Fibroblast of lung (primary cell): Measurements from ENCODE around the gene FAHD2A. TPM values are rescaled to one million over a fixed set of nuclear protein-coding genes. Genes with fewer than 3 reads are reported as not detected.

Source experiments
- DNase-seq, 2 donors: peaks; one replicate each; pipeline versions ENCODE4 v3.0.0 to v3.0.0-alpha.2; 2010; ENCODE audit warnings: low read depth in 2 of 2
- H2AFZ ChIP-seq: 2 replicates; pipeline ENCODE4 v1.5.1; 2012; ENCODE audit warnings: low read length, control low read depth, inconsistent platforms
- H3K27ac ChIP-seq: 2 replicates; pipeline ENCODE4 v1.5.1; 2011; ENCODE audit warnings: low read length, control low read depth; ENCODE audit not compliant: insufficient read depth
- H3K27me3 ChIP-seq: 2 replicates; pipeline ENCODE4 v1.5.1; 2011; ENCODE audit warnings: mild to moderate bottlenecking, low read length; ENCODE audit not compliant: control insufficient read depth, insufficient read depth
- H3K36me3 ChIP-seq: 2 replicates; pipeline ENCODE4 v1.5.1; 2011; ENCODE audit warnings: low read length; ENCODE audit not compliant: control insufficient read depth, insufficient read depth
- H3K4me1 ChIP-seq: 2 replicates; pipeline ENCODE4 v1.5.1; 2011; ENCODE audit warnings: low read length; ENCODE audit not compliant: control insufficient read depth, insufficient read depth; ENCODE audit errors: extremely low read depth
- H3K4me2 ChIP-seq: 2 replicates; pipeline ENCODE4 v1.5.1; 2011; ENCODE audit warnings: low read length, control low read depth; ENCODE audit not compliant: insufficient read depth; ENCODE audit errors: extremely low read depth
- H3K4me3 ChIP-seq, 4 experiments: fragments of 200-600 bp in 1 of 4; sonication (generic) in 1 of 4; replicated peaks in 1 of 4; 2 replicates each; pipeline ENCODE4 v1.5.1; 2011 to 2016; ENCODE audit warnings: low read length in 4 of 4, low read depth in 3 of 4, mild to moderate bottlenecking in 3 of 4, control low read depth in 2 of 4, inconsistent platforms in 1 of 4, mixed read lengths in 1 of 4; ENCODE audit not compliant: insufficient read depth in 1 of 4; ENCODE audit errors: control extremely low read depth in 1 of 4
- H3K79me2 ChIP-seq: 2 replicates; pipeline ENCODE4 v1.5.1; 2012; ENCODE audit warnings: mild to moderate bottlenecking, low read length, inconsistent platforms; ENCODE audit not compliant: control insufficient read depth, insufficient read depth
- H3K9ac ChIP-seq: 2 replicates; pipeline ENCODE4 v1.5.1; 2011; ENCODE audit warnings: mild to moderate bottlenecking, low read length, control low read depth; ENCODE audit not compliant: insufficient read depth
- H3K9me3 ChIP-seq: 2 replicates; pipeline ENCODE4 v1.5.1; 2012; ENCODE audit warnings: low read depth, low read length; ENCODE audit not compliant: control insufficient read depth, insufficient read depth
- H4K20me1 ChIP-seq: 2 replicates; pipeline ENCODE4 v1.5.1; 2011; ENCODE audit warnings: low read length; ENCODE audit not compliant: control insufficient read depth, insufficient read depth; ENCODE audit errors: extremely low read depth
- CTCF ChIP-seq, 2 donors: IDR thresholded peaks in 1 of 2; conservative IDR thresholded peaks in 1 of 2; 1 replicate in 1 of 2; 2 replicates in 1 of 2; pipeline ENCODE4 v1.5.1; 2011 to 2012; ENCODE audit warnings: low read length in 2 of 2, control low read depth in 1 of 2, inconsistent platforms in 1 of 2, low read depth in 1 of 2, mild to moderate bottlenecking in 1 of 2
- EZH2 ChIP-seq: IDR thresholded peaks from 2 replicates; pipeline ENCODE4 v1.5.1; 2012; ENCODE audit warnings: low read length, control low read depth, mild to moderate bottlenecking; ENCODE audit errors: missing control alignments
- polyA plus RNA-seq, 2 donors: library from polyadenylated mRNA; depleted of rRNA in 1 of 2; stranded (reverse) in 1 of 2; unstranded in 1 of 2; fragments of >200 nt; gene quantifications; 2 replicates each; pipeline ENCODE4 v1.2.1, GENCODE V29; 2011 to 2012; ENCODE audit warnings: missing spikeins in 1 of 2
- total RNA-seq: library from RNA; depleted of rRNA; stranded (reverse); fragments of >200 nt; gene quantifications from 2 replicates; pipeline ENCODE4 v1.2.1, GENCODE V29; 2014

The FAHD2A gene
- total and polyA plus RNA-seq, 2 donors (not counting 1 experiment from before 2014, with no cell fraction given), result 22.1 to 32.5 TPM

- Histone ChIP-seq H3K36me3 (no peaks in the 10 kb centered on the region), H3K27me3 (no peaks in the 10 kb centered on the region), H3K4me1 (no peaks in the 10 kb centered on the region), H3K9ac (no peak overlapping the region), H3K4me2 (no peak overlapping the region), H3K4me3 (no peak overlapping the region), H2AFZ (no peak overlapping the region), H4K20me1 (no peaks in the 10 kb centered on the region), H3K27ac (no peak overlapping the region), H3K9me3 (no peaks in the 10 kb centered on the region), H3K79me2 (no peaks in the 10 kb centered on the region)
- TF ChIP-seq EZH2 (no peak), CTCF (conservative IDR thresholded peaks at IDR 0.05 in 1 of 2, IDR thresholded peaks at IDR 0.05 in 1 of 2; ENCODE audit: low read depth in 1 of 2, low read length in 2 of 2) (no peak)
- DNase-seq, result no peak
These were observed 9.6 kb upstream of the FAHD2A start for GRCh38 chr2:95392730-95393455.

GRCh38 chr2:95393901-95394300, 8.6 kb upstream of the FAHD2A start:
- no peak overlapping the region for H2AFZ ChIP-seq
- no peaks in the 10 kb centered on the region for H3K79me2 ChIP-seq
- no peak for DNase-seq
- no peak overlapping the region for H3K27ac ChIP-seq
- no peak overlapping the region for H3K4me2 ChIP-seq
- H3K36me3 ChIP-seq, result no peaks in the 10 kb centered on the region
- H3K9ac ChIP-seq, result no peak overlapping the region
- H3K4me3 ChIP-seq, result no peak overlapping the region
- H4K20me1 ChIP-seq, result no peaks in the 10 kb centered on the region
- H3K27me3 ChIP-seq, result no peaks in the 10 kb centered on the region
- TF ChIP-seq EZH2 (no peak), CTCF (conservative IDR thresholded peaks at IDR 0.05 in 1 of 2, IDR thresholded peaks at IDR 0.05 in 1 of 2; ENCODE audit: low read depth in 1 of 2, low read length in 2 of 2) (no peak)
- no peaks in the 10 kb centered on the region for H3K9me3 ChIP-seq
- no peaks in the 10 kb centered on the region for H3K4me1 ChIP-seq

- DNase-seq, result no peak
- H3K4me3 ChIP-seq, result no peak overlapping the region
- no peaks in the 10 kb centered on the region for H3K27me3 ChIP-seq
- H3K27ac ChIP-seq, result no peak overlapping the region
- no peak overlapping the region for H2AFZ ChIP-seq
- no peaks in the 10 kb centered on the region for H3K36me3 ChIP-seq
- no peak overlapping the region for H3K4me2 ChIP-seq
- TF ChIP-seq CTCF (conservative IDR thresholded peaks at IDR 0.05 in 1 of 2, IDR thresholded peaks at IDR 0.05 in 1 of 2; ENCODE audit: low read depth in 1 of 2, low read length in 2 of 2), result no peak
- no peak for TF ChIP-seq EZH2
- H3K79me2 ChIP-seq, result peaks cover 11% of the 10 kb centered on the region
- peaks cover 5% of the 10 kb centered on the region for H3K4me1 ChIP-seq
- no peaks in the 10 kb centered on the region for H3K9me3 ChIP-seq
- no peak overlapping the region for H3K9ac ChIP-seq
- H4K20me1 ChIP-seq, result no peaks in the 10 kb centered on the region
These were observed 3.4 kb upstream of the FAHD2A start for GRCh38 chr2:95399061-95399460.
